ENCODE results near the gene STOM. TPM values are rescaled to one million over a fixed set of nuclear protein-coding genes. Genes with fewer than 3 reads are reported as not detected.

Gene STOM
- total RNA-seq, 1 experiment from 2014 or later = 7.6 TPM

DNA sequence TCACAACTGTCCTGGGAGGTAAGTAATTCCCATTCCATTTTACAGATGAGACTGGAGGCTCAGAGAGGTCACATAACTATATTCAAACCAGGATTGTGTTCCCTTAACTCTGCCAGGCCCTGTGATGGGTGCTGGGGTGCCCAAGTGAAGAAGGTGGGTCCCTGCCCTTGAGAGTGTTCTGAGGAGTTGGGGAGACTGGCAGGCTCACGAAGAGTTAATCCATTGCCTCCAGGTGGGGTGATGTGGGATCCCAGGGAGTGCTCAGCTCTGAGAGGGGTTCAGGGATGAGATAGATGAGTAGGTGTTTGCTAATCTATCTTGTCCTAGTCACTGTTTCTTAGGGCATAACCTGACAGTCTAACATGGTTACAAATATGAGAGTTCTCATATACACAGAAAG, 65.3 kb downstream of the STOM start:
- Histone ChIP-seq H3F3A (ENCODE audit: insufficient read depth, low read depth) (no peaks in the 10 kb centered on the region; the same call in none of the 2 replicates), H2AFZ (no peak overlapping the region), H3K4me2 (no peak overlapping the region), H3K4me1 (replicated peaks; ENCODE audit: insufficient read depth) (peaks cover 15% of the 10 kb centered on the region), H3K36me3 (ENCODE audit: low read depth) (no peaks in the 10 kb centered on the region), H3K27ac (no peak overlapping the region), H3K9me3 (ENCODE audit: insufficient read depth, low read depth) (no peaks in the 10 kb centered on the region), H3K79me2 (ENCODE audit: low read depth) (no peaks in the 10 kb centered on the region), H3K27me3 (ENCODE audit: insufficient read depth, low read depth) (no peaks in the 10 kb centered on the region), H3K4me3 (no peak overlapping the region), H4K20me1 (ENCODE audit: insufficient read depth) (no peaks in the 10 kb centered on the region), H3K9me2 (ENCODE audit: insufficient read depth) (no peaks in the 10 kb centered on the region)
- TF ChIP-seq EZH2 (IDR thresholded peaks at IDR 0.05; ENCODE audit: low read depth) = no peak
- TF ChIP-seq, protein P1, sequence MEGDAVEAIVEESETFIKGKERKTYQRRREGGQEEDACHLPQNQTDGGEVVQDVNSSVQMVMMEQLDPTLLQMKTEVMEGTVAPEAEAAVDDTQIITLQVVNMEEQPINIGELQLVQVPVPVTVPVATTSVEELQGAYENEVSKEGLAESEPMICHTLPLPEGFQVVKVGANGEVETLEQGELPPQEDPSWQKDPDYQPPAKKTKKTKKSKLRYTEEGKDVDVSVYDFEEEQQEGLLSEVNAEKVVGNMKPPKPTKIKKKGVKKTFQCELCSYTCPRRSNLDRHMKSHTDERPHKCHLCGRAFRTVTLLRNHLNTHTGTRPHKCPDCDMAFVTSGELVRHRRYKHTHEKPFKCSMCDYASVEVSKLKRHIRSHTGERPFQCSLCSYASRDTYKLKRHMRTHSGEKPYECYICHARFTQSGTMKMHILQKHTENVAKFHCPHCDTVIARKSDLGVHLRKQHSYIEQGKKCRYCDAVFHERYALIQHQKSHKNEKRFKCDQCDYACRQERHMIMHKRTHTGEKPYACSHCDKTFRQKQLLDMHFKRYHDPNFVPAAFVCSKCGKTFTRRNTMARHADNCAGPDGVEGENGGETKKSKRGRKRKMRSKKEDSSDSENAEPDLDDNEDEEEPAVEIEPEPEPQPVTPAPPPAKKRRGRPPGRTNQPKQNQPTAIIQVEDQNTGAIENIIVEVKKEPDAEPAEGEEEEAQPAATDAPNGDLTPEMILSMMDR (conservative IDR thresholded peaks at IDR 0.05) = no peak
- intact Hi-C loops (cut with micrococcal nuclease; ENCODE audit: unreplicated experiment) = no loop called here
- CTCF ChIA-PET = no interaction called here
- DNase-seq = no peak
- POLR2A ChIA-PET (ENCODE audit: unreplicated experiment) = no interaction called here
- no TSS peak for BruUV-seq (replicated peaks)

DNA sequence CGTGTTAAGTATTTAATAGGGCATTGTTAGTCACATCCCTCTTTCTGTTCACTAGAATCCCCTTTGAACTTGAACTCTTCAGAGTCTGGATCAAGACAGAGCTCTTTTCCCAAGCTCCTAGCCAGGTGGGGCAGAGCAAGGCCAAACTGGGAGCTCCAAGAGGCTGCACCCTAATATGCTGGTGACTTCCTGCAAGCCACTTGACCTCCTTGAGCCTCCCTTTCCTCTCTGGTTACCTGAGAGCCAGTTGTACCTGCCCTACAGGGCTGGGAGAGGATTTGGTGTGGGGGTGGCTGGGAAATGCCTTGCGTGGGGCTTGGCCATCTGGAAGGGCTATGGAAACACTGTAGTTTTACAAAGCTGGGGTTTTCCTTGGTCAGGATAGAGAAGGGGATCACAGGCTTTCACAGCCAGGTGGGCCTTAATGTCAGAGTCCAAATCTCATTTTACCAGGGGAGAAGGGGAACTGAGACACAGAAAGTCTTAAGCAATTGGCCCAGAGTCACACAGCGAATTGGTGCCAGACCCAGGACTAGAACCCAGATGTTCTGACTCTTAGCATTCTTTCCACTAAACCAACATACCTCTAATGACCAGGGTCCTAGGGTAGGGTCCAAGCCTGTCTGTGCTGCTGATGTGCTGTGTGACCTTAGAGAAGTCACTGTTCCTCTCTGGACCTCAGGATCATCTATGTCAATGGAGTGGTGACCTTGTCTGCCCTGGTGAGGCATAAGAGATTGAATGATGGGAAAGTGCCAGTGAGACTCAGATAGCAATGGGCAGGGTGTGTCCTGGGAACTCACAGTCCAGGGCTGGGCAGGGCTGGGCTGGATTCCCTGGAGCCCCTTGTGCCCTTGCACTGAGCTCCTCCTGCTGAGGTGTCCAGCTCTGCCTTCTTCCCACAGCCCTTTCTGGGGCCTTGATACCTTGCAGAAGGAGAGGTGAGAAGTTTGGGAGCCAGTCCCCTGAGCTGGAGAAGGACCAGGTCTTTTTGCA, 66.3 kb downstream of the STOM start:
- peak in 1 of 2 experiments; percentile 48 for DNase-seq
- Histone ChIP-seq H3K4me3 (no peak overlapping the region), H3K4me1 (replicated peaks; ENCODE audit: insufficient read depth) (peaks cover 15% of the 10 kb centered on the region), H3F3A (ENCODE audit: insufficient read depth, low read depth) (no peaks in the 10 kb centered on the region; the same call in none of the 2 replicates), H2AFZ (no peak overlapping the region), H3K79me2 (ENCODE audit: low read depth) (no peaks in the 10 kb centered on the region), H3K27ac (no peak overlapping the region), H3K4me2 (no peak overlapping the region), H3K27me3 (ENCODE audit: insufficient read depth, low read depth) (no peaks in the 10 kb centered on the region), H3K9me3 (ENCODE audit: insufficient read depth, low read depth) (no peaks in the 10 kb centered on the region), H3K36me3 (ENCODE audit: low read depth) (no peaks in the 10 kb centered on the region), H3K9me2 (ENCODE audit: insufficient read depth) (no peaks in the 10 kb centered on the region), H4K20me1 (ENCODE audit: insufficient read depth) (no peaks in the 10 kb centered on the region)
- ChIA-PET CTCF (interaction anchor here (0.6 to 1.0 kb wide), 2 partner anchors 17 to 374 kb away, joined by 7 to 11 read pairs; no protein-coding TSS in a partner anchor), POLR2A (ENCODE audit: unreplicated experiment) (interaction anchor here (0.5 kb wide), 1 partner anchor 16 kb away, joined by 9 read pairs; no protein-coding TSS in a partner anchor)
- intact Hi-C loops (cut with micrococcal nuclease; ENCODE audit: unreplicated experiment) = no loop called here
- BruUV-seq (replicated peaks) = no TSS peak
- TF ChIP-seq EZH2 (IDR thresholded peaks at IDR 0.05; ENCODE audit: low read depth) = no peak
- TF ChIP-seq, protein P1 (conservative IDR thresholded peaks at IDR 0.05) = no peak

- peaks cover 4% of the 10 kb centered on the region for H3F3A ChIP-seq (ENCODE audit: insufficient read depth, low read depth)
- H2AFZ ChIP-seq = no peak overlapping the region
- ChIA-PET POLR2A (ENCODE audit: unreplicated experiment) (no interaction called here), CTCF (interaction anchor here (0.6 to 1.0 kb wide), 2 partner anchors 16 to 373 kb away, joined by 7 to 11 read pairs; no protein-coding TSS in a partner anchor)
- peaks cover 15% of the 10 kb centered on the region for H3K4me1 ChIP-seq (replicated peaks; ENCODE audit: insufficient read depth)
- DNase-seq = no peak
- H3K27me3 ChIP-seq (ENCODE audit: insufficient read depth, low read depth) = no peaks in the 10 kb centered on the region
- H3K9me3 ChIP-seq (ENCODE audit: insufficient read depth, low read depth) = no peaks in the 10 kb centered on the region
- intact Hi-C loops (cut with micrococcal nuclease; ENCODE audit: unreplicated experiment) = no loop called here
- H3K4me2 ChIP-seq = no peak overlapping the region
- no peaks in the 10 kb centered on the region for H3K36me3 ChIP-seq (ENCODE audit: low read depth)
- no peak overlapping the region for H3K27ac ChIP-seq
- H3K9me2 ChIP-seq (ENCODE audit: insufficient read depth) = no peaks in the 10 kb centered on the region
- TF ChIP-seq, protein P1 (conservative IDR thresholded peaks at IDR 0.05) = no peak
- TF ChIP-seq EZH2 (IDR thresholded peaks at IDR 0.05; ENCODE audit: low read depth) = no peak
- no peaks in the 10 kb centered on the region for H3K79me2 ChIP-seq (ENCODE audit: low read depth)
- H3K4me3 ChIP-seq = no peak overlapping the region
- no TSS peak for BruUV-seq (replicated peaks)
- no peaks in the 10 kb centered on the region for H4K20me1 ChIP-seq (ENCODE audit: insufficient read depth)
Measured at GRCh38 chr9:121302786-121303185, 67.3 kb downstream of the STOM start.
